HCT116 (cell line): ENCODE results near the gene EPHA10. TPM values are rescaled to one million over a fixed set of nuclear protein-coding genes. Genes with fewer than 3 reads are reported as not detected.

ENCODE experiments used
- total RNA-seq: library from RNA; stranded (reverse); gene quantifications from one replicate; pipeline ENCODE4 v1.2.1, GENCODE V29; 2021; ENCODE audit not compliant: unreplicated experiment

EPHA10 gene
- total RNA-seq, 1 experiment from 2014 or later = 6.5 TPM

Other genes starting within 250 kb of the EPHA10 start
- gene SNIP1, start 210.8 kb downstream of the EPHA10 start, total RNA-seq = 18.8 TPM
- gene DNALI1, start 208.2 kb downstream of the EPHA10 start, total RNA-seq = 0.64 TPM
- gene GNL2, start 169.2 kb downstream of the EPHA10 start, total RNA-seq = 79.2 TPM
- 0.15 TPM for gene RSPO1, start 130.2 kb downstream of the EPHA10 start, total RNA-seq
- 51.7 TPM for gene CDCA8, start 72.6 kb downstream of the EPHA10 start, total RNA-seq
- gene MANEAL, start 28.7 kb upstream of the EPHA10 start, total RNA-seq = 17.3 TPM
- gene C1orf122, start 42.7 kb upstream of the EPHA10 start, total RNA-seq = 34.2 TPM
- 41.4 TPM for gene YRDC, start 43.1 kb upstream of the EPHA10 start, total RNA-seq
- gene MTF1, start 94.5 kb upstream of the EPHA10 start, total RNA-seq = 21.2 TPM
- 20.8 TPM for gene INPP5B, start 181.9 kb upstream of the EPHA10 start, total RNA-seq
- gene SF3A3, start 224.9 kb upstream of the EPHA10 start, total RNA-seq = 74.4 TPM
- gene FHL3, start 240.4 kb upstream of the EPHA10 start, total RNA-seq = 22.5 TPM
- 47.5 TPM for gene UTP11, start 247.6 kb upstream of the EPHA10 start, total RNA-seq